A549 (cell line): ENCODE data around the gene TIGD2. TPM values are rescaled to one million over a fixed set of nuclear protein-coding genes. Genes with fewer than 3 reads are reported as not detected.
A peak's percentile ranks its signal among the peaks of the same experiment; 100 is the strongest.

Experiments used
- ATAC-seq, 2 experiments: fragments of 200-7000 bp in 1 of 2; fragments of >200 bp in 1 of 2; cut with Nextera tagmentation in 1 of 2; cut with Tn5 transposase in 1 of 2; 3 replicates each; pipeline versions ENCODE4 v1.8.0 to v1.9.1; 2018 to 2020; ENCODE audit warnings: mild to moderate bottlenecking in 1 of 2, moderate library complexity in 1 of 2
- CTCF ChIA-PET: fragments of 300-600 bp; sonication (Branson Sonifier 250); formaldehyde crosslinking; extraction: SDS; loops from one replicate; lab custom pipeline; 2021; ENCODE audit warnings: antibody characterized with exemption, inconsistent platforms; lab: Yijun Ruan, JAX
- POLR2A ChIA-PET: fragments of 350-600 bp; formaldehyde crosslinking; extraction: SDS; loops from one replicate; lab custom pipeline; 2021; ENCODE audit warnings: antibody characterized with exemption, inconsistent platforms; lab: Yijun Ruan, JAX
- DNase-seq, 2 experiments: peaks; one replicate each; pipeline versions ENCODE4 v3.0.0 to v3.0.0-alpha.2; 2011 to 2016; ENCODE audit warnings: low read depth in 1 of 2, low spot score in 1 of 2
- FAIRE-seq: peaks from 2 replicates; lab custom pipeline; 2011; peaks lifted over from hg19 to GRCh38; lab: Jason Lieb, UNC
- H3K27ac ChIP-seq, 2 experiments: fragments of >200 bp; sonication (Bioruptor Twin); formaldehyde crosslinking; 3 replicates each; pipeline ENCODE4 v1.5.1; 2016 to 2017
- H3K4me1 ChIP-seq: fragments of >200 bp; sonication (Bioruptor Twin); formaldehyde crosslinking; 3 replicates; pipeline ENCODE4 v1.6.1; 2016
- H3K4me2 ChIP-seq: fragments of >200 bp; sonication (Bioruptor Twin); formaldehyde crosslinking; 3 replicates; pipeline ENCODE4 v1.6.1; 2016
- H3K4me3 ChIP-seq: fragments of >200 bp; sonication (Bioruptor Twin); formaldehyde crosslinking; 3 replicates; pipeline ENCODE4 v1.5.1; 2016
- H3K9me3 ChIP-seq: fragments of >200 bp; sonication (Bioruptor Twin); formaldehyde crosslinking; 3 replicates; pipeline ENCODE4 v1.6.1; 2016
- CBX8 ChIP-seq: fragments of 200-600 bp; sonication (generic); IDR thresholded peaks from 2 replicates; pipeline ENCODE4 v1.6.1; 2016
- CEBPB ChIP-seq, 2 experiments: fragments of >200 bp in 1 of 2; sonication (Bioruptor Twin) in 1 of 2; formaldehyde crosslinking in 1 of 2; IDR thresholded peaks; 2 replicates each; pipeline ENCODE4 v1.6.1; 2012 to 2016
- FOSL2 ChIP-seq, 2 experiments: fragments of 450-650 bp in 1 of 2; fragments of >200 bp in 1 of 2; sonication (Bioruptor Twin) in 1 of 2; formaldehyde crosslinking; IDR thresholded peaks; 2 replicates each; pipeline versions ENCODE4 v1.5.0 to v1.6.1; 2016 to 2020; ENCODE audit warnings: mild to moderate bottlenecking in 1 of 2, moderate library complexity in 1 of 2
- GATA3 ChIP-seq: IDR thresholded peaks from 2 replicates; pipeline ENCODE4 v1.6.1; 2012; ENCODE audit warnings: borderline replicate concordance
- HEYL ChIP-seq: fragments of 250-450 bp; sonication (Bioruptor Pico); IDR thresholded peaks from 2 replicates; pipeline ENCODE4 v1.8.0; 2021; ENCODE audit warnings: mild to moderate bottlenecking, moderate library complexity
- MYC ChIP-seq: IDR thresholded peaks from 2 replicates; pipeline ENCODE4 v1.6.1; 2012; ENCODE audit warnings: mild to moderate bottlenecking, inconsistent platforms, low read length, improper control_type of control experiment, borderline replicate concordance
- SMC3 ChIP-seq: fragments of >200 bp; sonication (Bioruptor Twin); formaldehyde crosslinking; IDR thresholded peaks from 3 replicates; pipeline ENCODE4 v1.6.1; 2018; ENCODE audit warnings: inconsistent platforms
- SREBF2 ChIP-seq: fragments of 450-650 bp; IDR thresholded peaks from 2 replicates; pipeline ENCODE4 v1.6.1; 2014; ENCODE audit warnings: mild to moderate bottlenecking, moderate library complexity
- WGBS: methylation state at CpG from one replicate; pipeline ENCODE4 v1.1.6; 2017; ENCODE audit errors: missing lambda C conversion rate; 5-methylcytosine and 5-hydroxymethylcytosine counted together
- polyA plus RNA-seq, 4 experiments: library from polyadenylated mRNA; depleted of rRNA in 3 of 4; stranded (reverse); fragments of >200 nt; fragmentation: RNase III in 1 of 4; extraction: RNeasy Plus Mini Kit Qiagen cat#74134 plus additional on column Dnase treatment in 1 of 4; gene quantifications; 2 replicates in 3 of 4; 3 replicates in 1 of 4; pipeline ENCODE4 v1.2.3, GENCODE V29; 2011 to 2017
- TF ChIP-seq, protein P1 (sequence below): IDR thresholded peaks from 2 replicates; pipeline ENCODE4 v1.6.1; 2012; ENCODE audit warnings: low read depth, borderline replicate concordance
- TF ChIP-seq, protein P2 (sequence below): fragments of 450-650 bp; IDR thresholded peaks from 2 replicates; pipeline ENCODE4 v1.6.1; 2014; ENCODE audit warnings: antibody characterized with exemption
- TF ChIP-seq, protein P3 (sequence below): fragments of >200 bp; sonication (Bioruptor Twin); formaldehyde crosslinking; IDR thresholded peaks from 2 replicates; pipeline ENCODE4 v1.6.1; 2016

TIGD2 gene
- polyA plus RNA-seq, 2 of the 4 experiments (the other 2 are of a cell fraction), result 6.6 to 10.7 TPM

DNA sequence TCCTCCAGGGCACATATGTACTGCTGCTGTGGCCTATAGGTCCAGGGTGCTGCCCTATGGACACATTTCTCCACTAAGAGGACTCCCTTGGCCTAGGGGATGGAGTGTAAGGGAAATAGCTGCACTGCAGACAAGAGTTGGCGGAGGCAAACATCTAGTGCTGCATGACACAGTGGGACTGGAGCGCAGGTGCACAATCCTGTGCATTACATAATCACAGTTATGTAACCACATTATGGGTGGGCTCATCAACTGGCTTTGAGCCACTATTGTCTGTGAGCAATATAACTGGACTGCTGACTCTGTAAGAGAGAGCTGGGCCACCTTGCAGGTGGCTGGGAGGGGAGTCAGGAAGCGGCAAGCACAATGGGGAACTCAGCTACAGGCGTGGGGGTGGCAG is 3.2 kb upstream of the TIGD2 start (continued):
- no peak for TF ChIP-seq SMC3
- TF ChIP-seq, protein P1, sequence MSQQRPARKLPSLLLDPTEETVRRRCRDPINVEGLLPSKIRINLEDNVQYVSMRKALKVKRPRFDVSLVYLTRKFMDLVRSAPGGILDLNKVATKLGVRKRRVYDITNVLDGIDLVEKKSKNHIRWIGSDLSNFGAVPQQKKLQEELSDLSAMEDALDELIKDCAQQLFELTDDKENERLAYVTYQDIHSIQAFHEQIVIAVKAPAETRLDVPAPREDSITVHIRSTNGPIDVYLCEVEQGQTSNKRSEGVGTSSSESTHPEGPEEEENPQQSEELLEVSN, result no peak

DNA sequence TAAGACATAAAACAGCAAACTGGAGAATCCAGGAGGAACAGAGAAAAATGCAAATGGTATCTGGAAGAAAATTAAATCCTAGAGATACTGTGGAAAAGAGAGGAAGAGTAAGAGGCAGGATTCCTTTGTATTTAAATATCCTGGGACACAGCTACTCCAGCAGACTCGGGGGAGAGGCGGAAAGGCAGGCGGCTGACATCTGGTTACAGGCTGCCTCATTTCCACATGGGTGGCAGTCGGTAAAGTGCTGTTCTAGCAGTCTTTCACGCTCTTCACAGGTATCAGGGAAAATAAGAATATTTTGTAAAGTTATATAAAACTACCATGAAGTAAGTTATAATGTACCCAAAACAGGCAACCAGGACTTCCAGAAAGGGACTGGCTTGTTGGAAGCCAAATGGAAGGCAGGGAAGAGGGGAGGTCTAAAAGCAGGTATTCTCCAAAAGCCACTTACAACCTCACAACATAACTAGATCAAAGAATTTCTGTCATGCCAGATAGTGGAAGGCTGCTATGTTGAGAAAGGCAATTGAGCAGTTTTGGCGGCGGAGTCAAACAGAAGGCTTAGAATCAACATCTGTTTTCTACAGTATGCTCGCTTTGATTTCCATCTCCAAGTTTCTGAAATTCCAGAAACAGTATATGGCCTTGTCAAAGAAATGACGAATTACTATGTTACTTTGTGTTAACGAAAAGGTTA is 1.3 kb upstream of the TIGD2 start:
- TF ChIP-seq SREBF2, result no peak
- ATAC-seq (no peak), FAIRE-seq (no peak), DNase-seq (no peak)
- Histone ChIP-seq H3K9me3 (peaks cover 6% of the 10 kb centered on the region; the same call in 1 of the 3 replicates), H3K4me2 (peak overlapping the region; percentile 97), H3K27ac (no peak overlapping the region), H3K4me3 (peak overlapping the region; percentile 82), H3K4me1 (peaks cover 7% of the 10 kb centered on the region; the same call in 2 of the 3 replicates)
- WGBS, result 69% methylated on average over 10 of the region's 10 CpGs
- ChIA-PET CTCF (interaction anchor here (1.8 kb wide), 1 partner anchor 53 kb away, joined by 5 read pairs; the partner anchor contains the start of gene FAM13A), POLR2A (interaction anchor here (0.6 kb wide), 1 partner anchor 19 kb away, joined by 3 read pairs; no protein-coding TSS in a partner anchor)

DNA sequence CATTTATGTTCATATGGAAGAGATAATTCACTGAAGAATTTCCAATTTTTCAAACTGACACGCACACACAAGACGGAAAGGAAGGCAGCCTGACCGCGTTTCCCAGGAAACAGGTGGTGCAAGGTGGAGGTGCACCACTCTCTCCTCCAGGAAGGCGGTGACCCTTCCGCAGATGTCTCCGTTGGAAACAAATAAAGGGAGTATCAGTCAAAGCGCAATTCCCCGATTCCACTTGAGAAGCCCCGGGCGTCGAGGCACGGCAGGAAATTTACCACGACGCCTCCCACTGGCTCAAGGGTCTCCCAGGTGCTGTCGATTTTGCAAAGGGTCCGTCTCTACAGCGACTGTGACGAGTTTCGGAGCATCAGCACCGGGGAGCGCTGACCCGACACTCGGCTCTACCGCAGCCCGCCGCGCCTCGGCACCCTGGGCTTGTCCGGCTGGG is 770 bp upstream of the TIGD2 start:
- WGBS, result 18% methylated on average over 6 of the region's 30 CpGs
- H3K9me3 ChIP-seq, result peaks cover 6% of the 10 kb centered on the region; the same call in 1 of the 3 replicates
- ChIA-PET POLR2A (interaction anchor here (0.6 kb wide), 1 partner anchor 18 kb away, joined by 3 read pairs; no protein-coding TSS in a partner anchor), CTCF (interaction anchor here (1.8 kb wide), 1 partner anchor 53 kb away, joined by 5 read pairs; the partner anchor contains the start of gene FAM13A)
- TF ChIP-seq CBX8, result no peak
- peak overlapping the region; percentile 95 to 99; a peak in 5 of 6 replicates for H3K27ac ChIP-seq
- H3K4me3 ChIP-seq, result peak overlapping the region; percentile 82
- ATAC-seq, result peak in 1 of 2 experiments; percentile 22; a peak in 4 of 6 replicates
- no peak for FAIRE-seq
- H3K4me1 ChIP-seq, result peaks cover 7% of the 10 kb centered on the region; the same call in 2 of the 3 replicates
- peak overlapping the region; percentile 97 for H3K4me2 ChIP-seq
- no peak for DNase-seq

DNA sequence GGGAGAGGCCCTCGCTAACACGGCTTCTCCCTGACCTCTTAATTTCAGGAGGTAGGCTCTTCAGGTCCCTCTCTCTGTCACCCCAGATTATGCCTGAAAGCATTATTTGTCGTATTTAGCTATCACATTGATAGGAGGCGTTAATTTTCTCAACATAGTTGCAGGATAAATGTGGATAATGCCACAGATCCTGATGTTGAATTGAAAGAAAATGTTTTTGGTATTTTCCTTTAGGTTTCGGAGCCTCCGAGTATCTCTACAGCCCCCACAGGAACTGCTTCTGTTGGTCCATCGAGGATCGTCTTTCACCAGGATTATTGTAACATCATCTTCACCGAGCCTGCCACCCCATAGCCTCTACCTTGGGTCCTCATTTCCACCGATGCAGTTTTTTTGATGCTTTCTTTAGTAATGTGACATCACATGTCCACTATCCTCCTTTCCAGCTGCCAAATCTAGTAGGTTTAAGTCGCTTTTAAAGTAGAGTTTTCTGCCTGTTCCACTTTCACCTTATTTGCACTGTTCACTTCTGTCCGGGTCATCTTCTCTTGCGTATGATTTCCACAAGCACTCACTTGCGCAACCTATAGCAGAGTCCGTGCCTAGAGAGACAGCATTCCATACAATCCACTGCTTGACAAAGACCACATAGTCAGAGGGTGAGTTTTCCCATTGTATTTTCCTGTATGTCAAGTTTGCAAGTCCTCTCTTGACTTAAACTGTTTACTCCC is 665 bp downstream of the TIGD2 start:
- peak overlapping the region; percentile 97 for H3K4me2 ChIP-seq
- H3K27ac ChIP-seq, result peak overlapping the region; percentile 95 to 99
- FAIRE-seq, result no peak
- WGBS, result 9% methylated on average over 15 of the region's 15 CpGs
- peak overlapping the region; percentile 82 for H3K4me3 ChIP-seq
- H3K4me1 ChIP-seq, result peaks cover 14% of the 10 kb centered on the region; the same call in 2 of the 3 replicates
- CTCF ChIA-PET, result interaction anchor here (1.8 kb wide), 1 partner anchor 55 kb away, joined by 5 read pairs; the partner anchor contains the start of gene FAM13A
- peaks cover 6% of the 10 kb centered on the region; the same call in 1 of the 3 replicates for H3K9me3 ChIP-seq
- DNase-seq, result peak; percentile 25 to 69
- peak; percentile 51 to 63; a peak in 4 of 6 replicates for ATAC-seq
- TF ChIP-seq FOSL2 (IDR thresholded peaks at IDR 0.05) (no peak), FOSL2 (CRISPR knock-in tag; IDR thresholded peaks at IDR 0.05) (0 out of 2 replicates have a peak, but pooled peaks have one; percentile 4), CEBPB (IDR thresholded peaks at IDR 0.05) (peak; percentile 88 to 97), HEYL (CRISPR knock-in tag) (no peak), MYC (no peak), GATA3 (peak; percentile 41; the same call in 1 of the 2 replicates)
- TF ChIP-seq, protein P2, sequence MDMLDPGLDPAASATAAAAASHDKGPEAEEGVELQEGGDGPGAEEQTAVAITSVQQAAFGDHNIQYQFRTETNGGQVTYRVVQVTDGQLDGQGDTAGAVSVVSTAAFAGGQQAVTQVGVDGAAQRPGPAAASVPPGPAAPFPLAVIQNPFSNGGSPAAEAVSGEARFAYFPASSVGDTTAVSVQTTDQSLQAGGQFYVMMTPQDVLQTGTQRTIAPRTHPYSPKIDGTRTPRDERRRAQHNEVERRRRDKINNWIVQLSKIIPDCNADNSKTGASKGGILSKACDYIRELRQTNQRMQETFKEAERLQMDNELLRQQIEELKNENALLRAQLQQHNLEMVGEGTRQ, result no peak
- TF ChIP-seq, protein P3, sequence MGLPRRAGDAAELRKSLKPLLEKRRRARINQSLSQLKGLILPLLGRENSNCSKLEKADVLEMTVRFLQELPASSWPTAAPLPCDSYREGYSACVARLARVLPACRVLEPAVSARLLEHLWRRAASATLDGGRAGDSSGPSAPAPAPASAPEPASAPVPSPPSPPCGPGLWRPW, result 0 out of 2 replicates have a peak, but pooled peaks have one; percentile 31
- TF ChIP-seq, all 56 proteins: peak for 4
- POLR2A ChIA-PET, result interaction anchor here (0.9 kb wide), 1 partner anchor 11 kb away, joined by 4 read pairs; no protein-coding TSS in a partner anchor
